ENCODE data around the gene CCL4.
"Not testable (repeated sequence)": the region's sequence is repeated elsewhere in the genome, so short reads cannot be mapped to it uniquely, and the experiment has no call there.

CCL4 gene

GRCh38 chr17:36117505-36118382 is 14.1 kb downstream of the CCL4 start:
- DNase-seq (ENCODE audit: low read depth): peak; percentile 44

DNA sequence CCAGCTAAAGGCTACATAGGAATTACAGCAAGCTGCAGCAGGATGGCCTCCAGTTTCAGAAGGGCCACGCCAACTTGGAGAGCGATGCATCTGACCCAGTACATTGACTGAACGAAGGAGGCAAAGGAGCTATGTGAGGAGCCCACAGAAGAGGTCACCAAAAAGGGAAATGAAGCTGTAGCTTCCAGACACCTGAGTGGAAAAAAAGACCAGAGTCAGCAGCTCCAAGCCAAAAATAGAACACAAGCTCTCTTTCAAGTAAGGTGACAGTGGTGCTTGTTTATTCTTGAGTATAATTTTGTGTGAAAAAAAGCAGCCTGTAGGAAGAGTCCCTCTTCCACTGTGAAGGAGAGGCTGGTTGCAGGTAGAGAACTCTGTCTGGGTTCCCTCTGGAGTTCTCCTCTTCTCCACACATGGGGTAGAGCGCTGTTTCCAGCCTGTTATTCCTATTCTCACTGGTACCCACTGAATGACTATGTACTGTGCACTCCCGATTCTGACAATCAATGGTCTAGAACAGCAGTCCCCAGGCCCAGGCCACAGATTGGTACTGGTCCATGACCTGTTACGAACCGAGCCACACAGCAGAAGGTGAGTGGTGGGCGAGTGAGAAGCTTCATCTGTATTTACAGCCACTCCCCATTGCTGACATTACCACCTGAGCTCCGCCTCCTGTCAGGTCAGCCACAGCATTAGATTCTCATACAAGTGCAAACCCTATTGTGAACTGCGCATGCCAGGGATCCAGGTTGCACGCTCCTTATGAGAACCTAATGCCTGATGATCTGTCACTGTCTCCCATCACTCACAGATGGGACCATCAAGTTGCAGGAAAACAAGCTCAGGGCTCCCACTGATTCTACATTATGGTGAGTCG is 15.1 kb downstream of the CCL4 start:
- DNase-seq (ENCODE audit: low read depth): no peak

DNA sequence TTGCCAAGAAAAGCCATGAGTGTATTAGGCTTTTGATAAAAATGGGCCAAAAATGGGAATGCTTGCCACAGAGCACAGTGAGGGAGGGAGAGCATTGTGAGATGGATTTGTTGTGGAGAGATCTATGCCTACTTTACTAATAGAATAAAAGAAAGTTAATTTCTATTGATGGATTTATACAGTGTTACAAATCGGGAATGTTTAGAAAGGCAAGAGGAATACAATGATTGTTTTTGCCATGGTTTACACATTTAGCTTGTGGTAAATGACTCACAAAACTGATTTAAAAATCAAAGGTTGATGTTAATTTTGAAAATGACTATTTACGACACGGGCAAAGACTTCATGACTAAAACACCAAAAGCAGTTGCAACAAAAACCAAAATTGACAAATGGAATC is 16.6 kb downstream of the CCL4 start:
- no peak for DNase-seq (ENCODE audit: low read depth)

GRCh38 chr17:36121099-36121498 is 17.5 kb downstream of the CCL4 start:
- not testable (repeated sequence) for DNase-seq (ENCODE audit: low read depth)

DNA sequence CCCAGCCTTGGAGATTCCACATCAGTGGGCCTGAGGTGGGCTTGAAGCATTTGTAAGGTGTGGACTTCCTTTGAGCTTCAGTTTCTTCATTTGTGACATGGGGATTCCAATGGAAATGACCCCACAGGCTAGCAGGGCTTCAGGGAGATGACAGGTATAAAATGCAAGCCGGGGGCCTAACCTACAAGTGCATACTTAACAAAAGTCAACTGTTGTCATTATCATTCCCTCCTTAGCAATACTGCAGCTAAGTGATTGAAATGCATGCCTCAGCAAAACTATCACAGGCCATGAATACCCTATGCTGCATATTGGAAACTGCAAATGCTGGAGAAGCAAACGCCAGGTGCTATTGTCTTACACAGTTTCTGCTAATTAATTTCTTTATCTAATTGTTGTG is 19.8 kb downstream of the CCL4 start:
- no peak for DNase-seq (ENCODE audit: low read depth)

GRCh38 chr17:36124879-36125824 is 21.5 kb downstream of the CCL4 start:
- DNase-seq (ENCODE audit: low read depth): no peak

DNA sequence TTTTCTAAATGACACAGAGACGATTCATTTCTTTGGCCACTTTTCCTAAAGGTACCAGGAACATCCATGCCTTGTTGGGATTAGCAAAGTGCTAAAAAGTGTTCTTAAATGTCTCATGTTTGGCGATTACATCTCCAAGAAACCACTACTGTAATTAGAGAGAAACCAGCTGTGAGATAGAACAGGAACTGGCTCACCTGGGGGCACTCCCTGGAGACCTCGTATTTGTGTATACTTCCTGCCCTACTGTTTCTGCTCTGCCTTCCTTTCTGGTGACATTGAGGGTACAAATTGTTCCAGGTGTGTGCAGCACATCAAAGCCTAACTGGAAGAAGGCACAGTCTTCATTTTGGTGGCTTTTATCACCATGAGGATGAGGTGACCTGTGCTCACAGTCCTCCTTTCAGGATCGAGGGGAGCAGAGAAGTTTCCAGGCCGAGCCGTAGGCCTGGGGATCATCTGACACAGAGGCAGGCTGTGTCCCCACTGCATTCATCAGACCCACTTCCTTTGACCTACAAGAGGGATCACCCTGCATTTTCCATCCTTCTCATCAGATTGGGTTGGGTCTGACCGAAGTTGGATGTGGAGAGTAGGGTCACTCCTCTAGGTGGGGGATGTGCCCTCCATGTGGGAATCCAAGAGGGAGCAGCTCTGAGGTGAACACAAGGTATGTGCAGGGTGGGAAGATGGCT is 23.7 kb downstream of the CCL4 start:
- DNase-seq (ENCODE audit: low read depth): no peak

- DNase-seq (ENCODE audit: low read depth): no peak
Observed at GRCh38 chr17:36127911-36128310, 24.3 kb downstream of the CCL4 start.

DNA sequence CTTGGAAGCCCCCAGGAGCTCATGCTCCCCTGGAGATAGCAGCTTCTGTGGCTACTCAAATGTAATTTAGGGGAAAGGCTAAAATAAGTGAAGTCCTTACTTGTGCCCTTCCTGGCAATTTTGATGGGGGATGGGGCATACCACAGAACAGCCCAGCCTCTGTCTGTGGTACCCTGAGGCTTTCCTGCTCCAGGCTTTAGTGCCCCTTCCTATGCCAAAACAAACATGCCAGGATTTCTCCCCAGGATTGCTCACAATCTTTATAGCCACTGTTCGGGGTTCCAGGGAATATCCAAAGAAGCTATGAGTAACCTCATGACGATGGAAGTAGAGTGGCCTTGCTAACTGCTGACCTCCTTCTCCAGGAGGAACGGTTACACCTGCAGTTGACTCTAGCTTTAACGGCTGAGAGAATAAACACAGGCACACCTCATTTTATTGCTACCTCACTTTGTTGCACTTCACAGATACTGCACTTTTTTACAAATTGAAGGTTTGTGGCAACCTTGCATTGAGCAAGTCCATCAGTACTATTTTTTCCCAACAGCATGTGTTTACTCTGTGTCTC is 24.9 kb downstream of the CCL4 start:
- DNase-seq (ENCODE audit: low read depth): no peak

- DNase-seq (ENCODE audit: low read depth): no peak
Observed at GRCh38 chr17:36129616-36130015, 26.0 kb downstream of the CCL4 start.

DNA sequence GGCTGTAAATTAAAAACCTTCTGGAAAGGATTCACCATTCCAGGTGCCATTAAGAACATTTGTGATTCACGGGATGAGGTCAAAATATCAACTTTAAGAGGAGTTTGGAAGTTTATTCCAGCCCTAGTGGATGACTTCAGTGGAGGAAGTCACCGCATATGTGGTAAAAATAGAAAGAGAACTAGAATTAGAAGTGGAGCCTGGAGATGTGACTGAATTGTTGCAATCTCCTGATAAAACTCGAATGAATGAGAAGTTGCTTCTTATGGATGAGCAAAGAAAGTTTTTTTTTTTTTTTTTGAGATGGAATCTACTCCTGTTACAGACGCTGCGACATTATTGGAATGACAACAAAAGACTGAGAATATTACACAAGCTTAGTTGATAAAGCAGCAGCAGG is 26.7 kb downstream of the CCL4 start:
- DNase-seq (ENCODE audit: low read depth): no peak

GRCh38 chr17:36131421-36131820 is 27.8 kb downstream of the CCL4 start:
- no peak for DNase-seq (ENCODE audit: low read depth)

- DNase-seq (ENCODE audit: low read depth): no peak
Observed at GRCh38 chr17:36131931-36132330, 28.3 kb downstream of the CCL4 start.

DNA sequence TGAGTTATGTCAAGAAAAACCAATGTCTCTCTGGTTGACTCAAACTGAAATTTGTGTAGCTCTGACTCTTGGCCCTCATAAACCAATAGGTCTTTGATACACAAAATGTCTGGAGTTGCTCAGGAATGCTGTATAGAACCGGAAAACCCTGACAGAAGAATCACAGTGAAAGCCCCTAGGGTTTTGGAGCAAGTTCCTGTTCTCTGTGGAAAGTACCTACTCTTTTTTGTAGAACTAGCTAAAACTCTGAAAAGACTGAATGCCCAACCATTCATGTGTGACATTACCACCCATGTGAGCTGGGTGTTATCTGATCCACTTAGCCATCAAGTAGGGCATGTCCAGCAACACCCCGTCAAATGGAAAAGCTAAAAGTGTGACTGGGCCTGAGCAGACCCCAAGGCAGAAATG is 28.8 kb downstream of the CCL4 start:
- DNase-seq (ENCODE audit: low read depth): no peak

DNA sequence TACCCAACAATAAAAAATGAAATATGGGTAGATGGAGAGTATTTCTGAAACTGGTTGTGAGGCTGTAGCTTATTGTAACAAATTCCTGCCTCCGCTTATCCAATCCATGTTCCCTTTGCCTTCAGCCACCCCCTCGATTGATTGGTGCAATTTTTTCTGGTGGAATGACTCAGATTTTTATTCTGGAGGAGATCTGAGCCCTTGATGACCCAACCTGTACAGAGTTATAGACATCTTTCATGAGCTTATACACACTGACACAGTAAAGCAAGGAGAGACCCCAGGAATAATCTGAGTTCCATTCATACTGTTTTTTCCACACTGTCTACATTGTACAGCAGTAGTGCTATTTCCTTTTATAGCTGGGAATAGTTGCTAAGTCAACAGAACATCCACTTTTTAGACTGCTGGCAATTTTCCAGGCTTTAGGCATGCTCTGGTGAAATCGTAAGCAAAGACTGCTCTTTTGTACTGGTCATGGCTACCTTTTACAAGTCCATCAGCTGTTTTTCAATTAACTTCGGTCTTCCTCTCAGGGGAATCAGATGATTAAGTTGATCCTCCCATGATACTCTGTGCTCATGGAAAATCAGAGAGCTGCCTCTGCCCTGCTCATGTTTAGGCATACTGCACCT is 30.1 kb downstream of the CCL4 start:
- DNase-seq (ENCODE audit: low read depth): no peak

DNA sequence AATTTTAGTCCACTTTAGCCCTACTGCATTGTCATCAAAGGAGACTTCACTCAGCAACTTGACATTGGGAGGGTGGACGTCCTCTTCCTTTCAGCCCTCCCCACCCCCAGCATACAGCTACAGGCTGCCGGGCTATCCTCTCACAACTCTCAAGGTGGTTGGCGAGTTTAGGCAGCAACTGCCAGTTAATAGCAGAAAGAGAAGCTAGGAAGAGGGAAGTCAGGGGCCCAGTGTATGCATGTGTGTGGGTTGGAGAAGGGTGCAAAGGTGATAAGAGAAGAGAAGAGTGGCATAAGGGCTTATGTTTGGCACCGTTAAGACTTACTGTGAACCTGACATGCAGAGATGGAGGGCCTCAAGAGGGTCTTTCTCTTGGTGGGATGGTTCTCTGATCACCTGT is 31.8 kb downstream of the CCL4 start:
- no peak for DNase-seq (ENCODE audit: low read depth)

DNA sequence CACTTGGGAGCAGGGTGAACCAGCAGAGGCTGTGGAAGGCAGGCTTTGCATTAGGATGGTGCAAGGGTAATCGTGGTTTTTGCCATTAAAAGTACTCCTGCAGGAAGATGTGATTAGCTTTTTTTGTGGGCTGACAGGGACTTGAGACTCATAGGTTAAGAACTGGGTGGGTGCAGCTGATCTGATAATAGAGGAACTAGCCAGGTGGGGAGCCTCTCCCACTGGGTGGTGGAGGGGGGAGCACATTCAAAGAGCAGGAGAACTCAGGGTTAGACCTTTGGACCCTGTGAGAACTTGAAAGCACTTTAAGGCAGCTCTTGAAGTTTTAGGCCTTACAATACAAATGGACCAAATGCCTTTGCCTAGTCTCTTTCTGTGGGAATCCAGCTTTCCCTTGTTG is 32.4 kb downstream of the CCL4 start:
- DNase-seq (ENCODE audit: low read depth): no peak

DNA sequence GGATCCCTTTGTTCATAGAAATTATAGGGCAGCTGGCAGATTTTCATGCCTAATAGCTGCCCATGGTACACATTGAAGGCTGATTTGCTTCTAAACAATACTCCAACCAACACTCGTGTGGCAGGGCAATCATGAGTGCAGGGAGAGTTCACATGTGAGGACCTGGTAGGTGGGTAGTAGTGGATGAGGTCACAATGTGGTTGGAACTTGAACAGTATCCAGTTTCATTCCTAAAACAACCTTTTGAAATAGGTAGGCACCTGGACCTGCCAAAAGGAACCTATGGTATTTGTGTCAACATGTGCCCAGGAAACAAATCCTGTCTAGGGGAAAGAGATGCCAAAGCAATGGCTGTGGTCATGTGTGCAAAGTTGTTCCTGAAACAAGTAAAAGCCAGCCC is 32.8 kb downstream of the CCL4 start:
- no peak for DNase-seq (ENCODE audit: low read depth)

DNA sequence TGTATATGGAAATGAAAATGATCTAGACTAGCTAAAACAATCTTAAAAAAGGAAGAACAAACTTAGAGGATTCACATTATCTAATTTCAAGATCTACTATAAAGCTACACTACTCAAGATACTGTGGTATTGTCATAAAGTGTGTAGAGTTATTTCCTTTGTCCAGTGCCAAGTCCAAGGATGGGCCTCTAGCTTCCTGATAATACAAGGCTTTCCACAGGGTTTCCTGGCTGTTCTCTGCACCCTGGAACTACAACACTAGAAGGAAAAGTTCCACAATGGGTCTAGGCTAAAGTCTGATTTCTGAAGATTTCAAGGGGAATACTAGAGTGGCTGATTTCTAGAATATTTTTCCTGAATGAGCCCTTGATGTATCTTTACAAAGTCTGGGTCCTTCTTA is 38.6 kb downstream of the CCL4 start:
- no peak for DNase-seq (ENCODE audit: low read depth)

DNA sequence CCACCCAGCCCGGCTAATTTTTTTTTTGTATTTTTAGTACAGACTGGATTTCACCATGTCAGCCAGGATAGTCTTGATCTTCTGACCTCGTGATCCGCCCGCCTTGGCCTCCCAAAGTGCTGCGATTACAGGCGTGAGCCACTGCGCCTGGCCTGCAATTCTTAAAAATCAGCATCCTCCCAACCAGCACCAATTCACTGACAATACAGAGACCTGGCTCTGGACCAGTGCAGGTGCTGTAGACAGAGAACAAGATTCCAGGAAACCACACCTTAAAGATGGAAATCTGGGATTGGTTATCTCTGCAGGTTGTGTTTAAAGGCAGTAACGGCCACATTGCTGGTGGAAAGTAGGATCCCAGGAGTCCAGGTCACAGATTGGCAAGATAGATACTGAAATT is 39.2 kb downstream of the CCL4 start:
- no peak for DNase-seq (ENCODE audit: low read depth)

GRCh38 chr17:36144014-36144413 is 40.4 kb downstream of the CCL4 start:
- no peak for DNase-seq (ENCODE audit: low read depth)
